SK-N-MC (cell line): Measurements from ENCODE around the gene USP32.
"Not testable (repeated sequence)": the region's sequence is repeated elsewhere in the genome, so short reads cannot be mapped to it uniquely, and the experiment has no call there.

Experiments
- DNase-seq: peaks from one replicate; pipeline ENCODE4 v3.0.0-alpha.2; 2011; ENCODE audit warnings: low read depth, low spot score
- H3K27ac ChIP-seq: fragments of 200-600 bp; sonication (generic); 2 replicates; pipeline ENCODE4 v1.5.1; 2016; ENCODE audit warnings: mixed run types
- H3K36me3 ChIP-seq: fragments of 200-600 bp; sonication (generic); 2 replicates; pipeline ENCODE4 v1.6.1; 2017; ENCODE audit warnings: antibody characterized with exemption, low read length, mixed read lengths; ENCODE audit not compliant: insufficient read depth
- H3K4me3 ChIP-seq: fragments of 200-600 bp; sonication (generic); 2 replicates; pipeline ENCODE4 v1.5.1; 2016
- H3K9ac ChIP-seq: fragments of 200-600 bp; sonication (generic); 2 replicates; pipeline ENCODE4 v1.8.0; 2017; ENCODE audit warnings: mixed run types, mixed read lengths; ENCODE audit not compliant: insufficient read length
- H3K9me3 ChIP-seq: fragments of 200-600 bp; sonication (generic); 2 replicates; pipeline ENCODE4 v1.6.1; 2017; ENCODE audit warnings: low read depth, mild to moderate bottlenecking, antibody characterized with exemption, low read length, moderate library complexity, mixed read lengths
- EZH2 ChIP-seq: fragments of 200-600 bp; sonication (generic); IDR thresholded peaks from one replicate; pipeline ENCODE4 v1.6.1; 2017; ENCODE audit warnings: antibody characterized with exemption
- FOXP2 ChIP-seq: optimal IDR thresholded peaks from 2 replicates; pipeline ENCODE3; 2011; ENCODE audit warnings: mild to moderate bottlenecking, moderate library complexity; ENCODE audit not compliant: insufficient read depth; ENCODE audit errors: extremely low read length, control extremely low read depth
- POLR2AphosphoS5 ChIP-seq: IDR thresholded peaks from 2 replicates; pipeline ENCODE4 v1.6.1; 2012; ENCODE audit warnings: mild to moderate bottlenecking, low read depth, low read length, borderline replicate concordance

Gene USP32

GRCh38 chr17:60224064-60224463, 167.9 kb downstream of the USP32 start:
- H3K36me3 ChIP-seq: peaks cover 39% of the 10 kb centered on the region
- no peak overlapping the region for H3K9ac ChIP-seq
- H3K9me3 ChIP-seq: no peaks in the 10 kb centered on the region
- DNase-seq: no peak
- H3K27ac ChIP-seq: no peak overlapping the region
- H3K4me3 ChIP-seq: no peak overlapping the region
- TF ChIP-seq FOXP2 (no peak), EZH2 (no peak), POLR2AphosphoS5 (no peak)

DNA sequence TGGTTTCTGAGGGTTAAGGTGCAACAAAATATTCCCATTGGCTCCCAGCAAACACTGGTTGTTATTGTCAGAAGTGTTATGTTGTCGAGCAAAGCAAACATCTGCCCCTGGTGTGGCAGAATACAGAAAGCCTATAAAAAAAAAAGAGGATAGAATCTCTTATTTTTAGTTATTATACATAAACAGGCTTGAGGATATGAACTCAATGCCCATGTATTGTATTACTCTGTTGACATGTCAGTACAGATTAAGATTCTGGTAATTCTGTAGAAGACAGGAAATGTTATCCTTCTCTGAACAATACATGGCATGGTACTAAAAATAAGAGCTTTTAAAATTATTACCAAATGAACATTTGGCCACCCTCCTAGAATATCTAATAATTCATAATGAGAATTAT, 168.5 kb downstream of the USP32 start:
- no peak for DNase-seq
- Histone ChIP-seq H3K9ac (no peak overlapping the region), H3K4me3 (no peak overlapping the region), H3K9me3 (no peaks in the 10 kb centered on the region), H3K36me3 (peaks cover 39% of the 10 kb centered on the region), H3K27ac (no peak overlapping the region)
- TF ChIP-seq EZH2 (no peak), POLR2AphosphoS5 (no peak), FOXP2 (no peak)

- H3K27ac ChIP-seq, H3K9ac ChIP-seq, H3K4me3 ChIP-seq, H3K9me3 ChIP-seq, DNase-seq: not testable (repeated sequence)
- peaks cover 20% of the 10 kb centered on the region for H3K36me3 ChIP-seq
Measured at GRCh38 chr17:60218774-60219173, 173.2 kb downstream of the USP32 start.

DNA sequence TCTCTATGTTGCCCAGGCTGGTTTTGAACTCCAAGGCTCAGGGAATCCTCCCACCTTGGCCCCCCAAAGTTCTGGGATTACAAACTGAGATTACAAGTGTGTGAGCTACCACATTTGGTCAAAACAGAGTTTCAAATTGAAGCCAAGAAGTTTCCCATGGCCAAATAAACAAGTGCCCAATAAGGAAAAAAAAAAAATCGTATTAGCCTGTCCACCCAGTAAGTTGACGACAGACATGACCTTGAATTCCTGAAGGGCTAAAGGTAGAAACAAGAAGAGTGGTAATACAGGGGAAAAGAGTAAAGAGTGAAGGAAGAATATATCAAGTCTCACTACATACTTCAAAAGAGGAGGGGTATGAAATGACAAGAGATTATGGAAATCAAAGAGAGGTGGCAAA, 176.0 kb downstream of the USP32 start:
- H3K27ac ChIP-seq, H3K4me3 ChIP-seq, H3K9me3 ChIP-seq, H3K36me3 ChIP-seq, H3K9ac ChIP-seq, DNase-seq: not testable (repeated sequence)

DNA sequence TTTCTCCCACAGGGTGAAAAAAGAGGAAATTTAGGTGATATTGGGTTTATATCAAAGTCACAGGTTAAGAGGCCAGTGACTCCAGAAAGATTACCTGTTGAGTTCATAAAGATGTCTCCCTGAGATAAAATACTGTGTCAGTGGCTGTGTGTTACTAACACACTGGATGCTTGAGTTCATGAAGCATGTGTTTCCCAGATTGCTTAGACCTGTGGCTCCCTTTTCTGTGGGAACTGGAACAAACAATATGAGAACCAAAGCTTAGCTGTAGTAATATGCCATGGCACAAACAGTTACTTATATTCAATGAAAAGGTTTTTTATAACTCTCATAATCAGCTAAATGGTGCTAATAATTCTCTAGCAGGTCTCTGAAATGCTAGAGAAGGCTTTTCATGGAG, 180.7 kb downstream of the USP32 start:
- H3K4me3 ChIP-seq, H3K36me3 ChIP-seq, DNase-seq, H3K27ac ChIP-seq, H3K9me3 ChIP-seq, H3K9ac ChIP-seq: not testable (repeated sequence)

DNA sequence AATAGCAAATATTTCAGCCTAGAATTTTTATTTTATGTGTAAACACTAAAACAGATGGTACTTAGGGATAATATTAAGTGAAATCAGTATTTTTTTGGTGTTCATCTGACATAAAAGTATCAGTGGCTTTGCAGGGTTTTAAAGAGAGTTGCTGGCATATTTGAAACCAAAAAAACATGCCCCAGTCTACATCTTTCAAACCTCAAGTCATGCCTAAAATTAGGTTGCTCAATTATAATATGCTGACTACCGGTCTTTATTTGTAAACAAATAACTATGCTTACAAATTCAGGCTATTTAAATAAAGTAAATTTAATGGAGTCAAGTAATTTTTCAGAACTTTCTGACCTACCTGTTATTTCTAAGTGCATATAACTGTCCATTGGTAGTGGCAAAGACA, 183.6 kb downstream of the USP32 start:
- H3K27ac ChIP-seq, H3K4me3 ChIP-seq, DNase-seq, H3K36me3 ChIP-seq, H3K9ac ChIP-seq, H3K9me3 ChIP-seq: not testable (repeated sequence)

DNA sequence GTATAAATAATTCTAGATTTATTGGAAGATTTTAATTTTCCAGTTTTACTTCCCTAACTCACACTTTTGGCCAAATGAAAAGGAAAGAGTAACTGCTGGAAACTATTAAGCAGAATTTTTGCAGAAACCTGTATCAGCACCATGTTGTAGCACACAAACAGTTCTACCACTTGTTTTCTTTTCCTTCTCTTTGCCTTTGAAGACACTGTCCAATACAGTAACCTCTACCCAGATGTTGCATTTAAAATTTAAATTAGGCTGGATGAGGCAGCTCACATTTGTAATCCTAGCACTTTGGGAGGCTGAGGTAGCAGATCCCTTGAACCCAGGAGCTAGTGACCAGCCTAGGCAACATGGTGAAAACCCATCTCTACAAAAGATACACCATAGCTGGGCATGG, 186.2 kb downstream of the USP32 start:
- not testable (repeated sequence) for H3K9me3 ChIP-seq, H3K36me3 ChIP-seq, H3K4me3 ChIP-seq, H3K27ac ChIP-seq, DNase-seq, H3K9ac ChIP-seq

DNA sequence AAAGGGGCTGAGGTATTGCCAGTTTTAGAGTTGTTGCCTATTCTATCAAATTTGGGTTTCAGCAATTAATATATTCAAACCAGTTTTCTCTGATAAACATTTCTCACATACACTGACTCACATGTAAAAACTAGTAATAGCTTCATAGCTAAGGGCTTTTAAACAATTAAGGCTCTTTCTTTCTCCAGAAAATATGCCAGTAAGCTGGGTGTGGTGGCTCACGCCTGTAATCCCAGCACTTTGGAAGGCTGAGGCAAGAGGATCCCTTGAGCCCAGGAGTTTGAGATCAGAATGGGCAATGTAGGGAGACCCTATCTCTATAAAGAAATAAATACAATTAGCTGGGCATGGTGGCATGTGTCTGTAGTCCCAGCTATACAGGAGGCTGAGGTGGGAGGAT, 193.3 kb downstream of the USP32 start:
- not testable (repeated sequence) for H3K9me3 ChIP-seq, H3K36me3 ChIP-seq, H3K4me3 ChIP-seq, H3K27ac ChIP-seq, H3K9ac ChIP-seq, DNase-seq

DNA sequence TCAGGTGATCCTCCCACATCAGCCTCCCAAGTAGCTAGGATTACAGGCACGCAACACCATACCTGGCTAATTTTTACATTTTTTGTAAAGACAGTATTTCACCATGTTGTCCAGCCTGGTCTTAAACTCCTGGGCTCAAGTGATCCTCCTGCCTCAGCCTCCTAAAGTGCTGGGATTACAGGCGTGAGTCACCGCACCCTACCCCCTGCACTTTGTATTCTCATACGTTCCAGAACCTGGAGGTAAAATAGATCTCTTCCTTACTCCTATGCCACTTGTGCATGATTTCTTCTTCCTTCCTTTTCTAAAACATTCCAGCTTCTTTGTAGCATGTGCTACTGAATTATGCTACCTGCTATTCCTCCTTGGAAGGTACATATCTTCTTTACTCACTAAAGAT, 197.8 kb downstream of the USP32 start:
- not testable (repeated sequence) for H3K27ac ChIP-seq, H3K4me3 ChIP-seq, DNase-seq, H3K9me3 ChIP-seq, H3K9ac ChIP-seq
- peaks cover 25% of the 10 kb centered on the region for H3K36me3 ChIP-seq

GRCh38 chr17:60193482-60193881, 198.5 kb downstream of the USP32 start:
- Histone ChIP-seq H3K36me3 (peaks cover 26% of the 10 kb centered on the region), H3K9ac (no peak overlapping the region), H3K27ac (no peak overlapping the region), H3K4me3 (no peak overlapping the region), H3K9me3 (no peaks in the 10 kb centered on the region)
- TF ChIP-seq POLR2AphosphoS5 (no peak), EZH2 (no peak)
- no peak for DNase-seq

- peaks cover 23% of the 10 kb centered on the region for H3K36me3 ChIP-seq
- H3K9ac ChIP-seq: not testable (repeated sequence)
Measured at GRCh38 chr17:60193032-60193431, 198.9 kb downstream of the USP32 start.

GRCh38 chr17:60190032-60190431, 201.9 kb downstream of the USP32 start:
- not testable (repeated sequence) for H3K9ac ChIP-seq, DNase-seq, H3K9me3 ChIP-seq, H3K27ac ChIP-seq, H3K4me3 ChIP-seq
- H3K36me3 ChIP-seq: peaks cover 28% of the 10 kb centered on the region; the same call in 1 of the 2 replicates

More at GRCh38 chr17:60193032-60193431, 198.9 kb downstream of the USP32 start:
- H3K4me3 ChIP-seq, DNase-seq, H3K9me3 ChIP-seq, H3K27ac ChIP-seq: not testable (repeated sequence)
